ENCODE results near the gene LANCL2.
"Not testable (repeated sequence)": the region's sequence is repeated elsewhere in the genome, so short reads cannot be mapped to it uniquely, and the experiment has no call there.

Gene LANCL2, protein sequence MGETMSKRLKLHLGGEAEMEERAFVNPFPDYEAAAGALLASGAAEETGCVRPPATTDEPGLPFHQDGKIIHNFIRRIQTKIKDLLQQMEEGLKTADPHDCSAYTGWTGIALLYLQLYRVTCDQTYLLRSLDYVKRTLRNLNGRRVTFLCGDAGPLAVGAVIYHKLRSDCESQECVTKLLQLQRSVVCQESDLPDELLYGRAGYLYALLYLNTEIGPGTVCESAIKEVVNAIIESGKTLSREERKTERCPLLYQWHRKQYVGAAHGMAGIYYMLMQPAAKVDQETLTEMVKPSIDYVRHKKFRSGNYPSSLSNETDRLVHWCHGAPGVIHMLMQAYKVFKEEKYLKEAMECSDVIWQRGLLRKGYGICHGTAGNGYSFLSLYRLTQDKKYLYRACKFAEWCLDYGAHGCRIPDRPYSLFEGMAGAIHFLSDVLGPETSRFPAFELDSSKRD

GRCh38 chr7:55365205-55365674 is at the start of gene LANCL2:
TSS of gene LANCL2 (plus strand) at chr7:55365337. CDS start at chr7:55366026, 689 bp downstream.
- DNase-seq (ENCODE audit: low spot score) = peak; percentile 63

DNA sequence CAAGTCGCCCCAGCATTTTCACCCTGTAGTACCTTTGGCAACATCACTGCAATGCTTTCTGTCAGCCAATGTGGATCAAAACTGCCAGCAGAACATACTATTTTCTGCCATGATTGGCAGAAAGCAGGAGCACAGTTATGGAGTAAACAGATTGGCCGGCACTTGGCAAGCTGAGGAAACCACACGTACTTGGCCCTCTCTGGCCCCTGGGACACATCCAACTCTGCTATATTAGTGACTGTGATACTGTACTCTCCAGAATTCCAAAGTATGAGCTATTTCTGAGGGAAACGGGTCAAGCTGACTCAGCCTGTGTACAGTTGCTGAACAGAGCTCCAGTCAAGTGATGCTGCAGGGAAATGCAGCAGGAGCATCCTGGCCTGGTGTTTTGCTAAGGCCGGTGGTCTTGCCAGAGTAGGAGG is 39.8 kb upstream of the LANCL2 start:
- DNase-seq (ENCODE audit: low spot score) = peak; percentile 90

GRCh38 chr7:55326081-55326835 is 38.9 kb upstream of the LANCL2 start:
- DNase-seq (ENCODE audit: low spot score) = no peak

- no peak for DNase-seq (ENCODE audit: low spot score)
Observed at GRCh38 chr7:55326945-55327626, 38.1 kb upstream of the LANCL2 start.

- no peak for DNase-seq (ENCODE audit: low spot score)
Observed at GRCh38 chr7:55335151-55335550, 30.0 kb upstream of the LANCL2 start.

GRCh38 chr7:55335786-55336185 is 29.4 kb upstream of the LANCL2 start:
- no peak for DNase-seq (ENCODE audit: low spot score)

DNA sequence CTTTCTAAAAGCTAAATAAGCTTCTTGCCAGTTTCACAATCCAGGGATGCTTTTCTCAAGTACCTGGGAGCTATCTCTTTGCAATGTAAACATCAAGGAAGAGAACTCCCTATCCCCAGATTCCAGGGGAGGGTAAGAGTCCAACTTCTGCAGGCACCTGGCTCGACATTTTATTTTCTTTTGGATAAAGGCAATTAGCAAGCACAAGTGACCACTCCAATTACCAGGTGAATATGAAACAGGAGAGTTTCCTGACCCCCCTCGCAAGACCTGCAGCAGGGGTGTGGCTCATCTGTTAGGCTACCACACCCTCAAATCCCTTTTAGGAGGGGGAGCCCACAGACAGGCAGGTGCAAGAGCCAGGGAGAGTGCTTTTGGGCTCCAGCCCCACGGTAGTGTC is 28.6 kb upstream of the LANCL2 start:
- no peak for DNase-seq (ENCODE audit: low spot score)

- no peak for DNase-seq (ENCODE audit: low spot score)
Observed at GRCh38 chr7:55339033-55340000, 25.8 kb upstream of the LANCL2 start.

- DNase-seq (ENCODE audit: low spot score) = no peak
Observed at GRCh38 chr7:55342216-55342871, 22.8 kb upstream of the LANCL2 start.

DNA sequence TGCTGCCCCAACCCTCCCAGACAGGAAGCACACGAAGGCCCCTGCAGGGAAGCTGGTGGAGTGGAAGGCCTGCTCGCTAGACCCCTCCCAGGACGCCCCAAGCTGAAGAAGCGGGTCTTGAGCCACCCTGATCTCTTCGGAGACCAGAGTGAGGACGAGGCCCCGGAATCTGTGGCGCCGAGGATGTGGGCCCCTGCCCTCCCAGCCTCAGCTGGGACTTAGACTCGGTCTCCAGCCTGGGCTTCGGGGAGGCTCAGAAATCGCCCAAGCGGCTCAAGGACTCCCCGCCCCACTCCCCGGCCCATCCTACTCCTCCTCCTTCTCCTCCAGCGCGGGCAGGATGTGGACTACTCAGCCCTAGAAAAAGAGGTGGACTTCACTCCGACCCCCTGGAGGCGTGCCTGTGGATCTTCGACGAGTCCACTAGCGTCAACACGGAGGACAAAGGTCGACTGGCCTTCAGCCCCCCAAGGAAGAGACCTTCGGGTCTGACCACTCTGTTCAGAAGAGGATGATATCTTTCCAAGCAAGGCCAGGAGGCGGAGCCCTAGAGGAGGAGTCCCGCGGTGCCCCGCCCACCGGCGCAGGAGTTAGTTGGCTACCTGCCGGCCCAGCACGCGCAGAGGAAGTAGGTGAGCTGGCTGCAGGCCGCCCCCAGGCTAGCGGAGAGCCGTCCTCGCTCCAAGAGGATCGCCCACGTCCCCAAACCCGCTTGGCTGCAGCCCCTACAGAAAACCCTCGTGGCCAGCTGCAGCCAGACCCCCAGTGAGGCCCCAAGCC is 21.9 kb upstream of the LANCL2 start:
- DNase-seq (ENCODE audit: low spot score) = no peak

GRCh38 chr7:55343860-55344606 is 21.1 kb upstream of the LANCL2 start:
- no peak for DNase-seq (ENCODE audit: low spot score)

- DNase-seq (ENCODE audit: low spot score) = no peak
Observed at GRCh38 chr7:55344840-55345239, 20.3 kb upstream of the LANCL2 start.

DNA sequence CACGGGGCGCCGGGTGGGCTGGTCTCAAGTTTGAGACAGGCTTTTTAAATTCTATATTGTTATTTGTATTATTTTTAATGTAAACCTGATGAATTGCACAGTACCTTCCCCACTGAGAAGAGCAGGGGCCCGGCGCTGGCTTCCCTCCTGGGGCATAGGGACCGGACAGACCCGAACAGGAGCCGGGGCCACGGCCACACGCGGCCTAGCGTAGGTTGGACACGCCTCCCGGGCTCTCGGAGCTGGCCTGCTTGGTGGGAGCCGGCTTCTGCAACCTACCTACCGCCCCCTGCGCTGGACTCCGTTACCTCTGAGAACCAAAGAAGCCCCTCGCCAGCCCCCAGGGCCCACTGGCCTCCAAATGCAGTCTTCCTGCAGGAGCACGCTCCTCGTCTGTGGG is 19.8 kb upstream of the LANCL2 start:
- no peak for DNase-seq (ENCODE audit: low spot score)

- peak; percentile 60 for DNase-seq (ENCODE audit: low spot score)
Observed at GRCh38 chr7:55348502-55348901, 16.6 kb upstream of the LANCL2 start.

- no peak for DNase-seq (ENCODE audit: low spot score)
Observed at GRCh38 chr7:55349121-55349520, 16.0 kb upstream of the LANCL2 start.

GRCh38 chr7:55350281-55350680 is 14.9 kb upstream of the LANCL2 start:
- DNase-seq (ENCODE audit: low spot score) = no peak

DNA sequence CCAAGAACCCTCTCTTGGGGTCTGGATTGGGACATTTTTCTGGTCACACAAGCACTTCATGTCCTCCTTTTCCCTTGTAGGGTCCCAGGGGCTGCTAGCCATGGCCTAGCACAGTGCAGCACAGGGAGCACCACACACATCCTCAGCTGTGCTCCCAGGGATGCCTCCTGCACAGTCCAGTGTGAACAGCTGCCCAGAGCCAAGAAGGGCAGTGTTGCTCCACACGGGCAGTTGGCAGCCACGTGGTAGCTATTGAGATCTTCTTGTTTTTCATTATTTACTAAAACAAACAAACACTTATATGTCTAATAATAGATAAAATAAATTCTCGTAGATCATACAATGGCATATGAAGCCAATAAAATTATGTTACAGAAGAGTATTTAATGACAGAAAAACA is 13.9 kb upstream of the LANCL2 start:
- no peak for DNase-seq (ENCODE audit: low spot score)

- DNase-seq (ENCODE audit: low spot score) = not testable (repeated sequence)
Observed at GRCh38 chr7:55352947-55353273, 12.2 kb upstream of the LANCL2 start.

GRCh38 chr7:55360486-55360885 is 4.7 kb upstream of the LANCL2 start:
- no peak for DNase-seq (ENCODE audit: low spot score)
